HCT116 (cell line): ENCODE data around the gene NDUFS7. TPM values are rescaled to one million over a fixed set of nuclear protein-coding genes. Genes with fewer than 3 reads are reported as not detected.

Experiments
- ATAC-seq: fragments of 200-7000 bp; cut with Tn5 transposase; 2 replicates; pipeline ENCODE4 v1.9.1; 2020; ENCODE audit warnings: mild to moderate bottlenecking, moderate library complexity
- BruUV-seq: library from RNA; stranded (reverse); fragments of 400-500 nt; replicated peaks from 2 replicates; lab custom pipeline; 2021; lab: Mats Ljungman, UMichigan
- CTCF ChIA-PET: fragments of 300-600 bp; sonication (Branson Sonifier 250); formaldehyde crosslinking; loops from one replicate; lab custom pipeline; 2021; ENCODE audit warnings: antibody characterized with exemption; lab: Charles Lee
- POLR2A ChIA-PET: fragments of 300-600, 350-600 bp; sonication (Branson Sonifier 250); formaldehyde crosslinking; loops from one replicate; lab custom pipeline; 2021; ENCODE audit warnings: antibody characterized with exemption; lab: Charles Lee
- RAD21 ChIA-PET, 2 experiments: fragments of 300-600 bp; sonication (Branson Sonifier 250); formaldehyde crosslinking; loops; one replicate each; lab custom pipeline; 2023; ENCODE audit warnings: low total read pairs in 2 of 2; ENCODE audit not compliant: uncharacterized antibody in 2 of 2, unreplicated experiment in 2 of 2, low non-redundant PET in 1 of 2; lab: Charles Lee
- DNase-seq: peaks from one replicate; pipeline ENCODE4 v3.0.0-alpha.2; 2010; ENCODE audit warnings: low read depth, low spot score
- H2AFZ ChIP-seq: fragments of 200-600 bp; shearing (Covaris generic), sonication (generic); 2 replicates; pipeline ENCODE4 v1.6.1; 2017; ENCODE audit warnings: low read depth, mixed run types, mixed read lengths, antibody characterized with exemption, low read length; ENCODE audit not compliant: poor library complexity, severe bottlenecking
- H3K27ac ChIP-seq: 2 replicates; pipeline ENCODE4 v1.5.1; 2012; ENCODE audit warnings: low read depth, low read length
- H3K27me3 ChIP-seq: fragments of 200-600 bp; sonication (generic); 2 replicates; pipeline ENCODE4 v1.6.1; 2016; ENCODE audit warnings: mixed run types, low read length, mixed read lengths; ENCODE audit not compliant: insufficient read depth
- H3K36me3 ChIP-seq, 2 experiments: fragments of 200-500 bp in 1 of 2; fragments of 200-600 bp in 1 of 2; sonication (Bioruptor generic) in 1 of 2; sonication (generic) in 1 of 2; 2 replicates each; pipeline versions ENCODE4 v1.5.1 to v1.6.1; 2014 to 2016; ENCODE audit warnings: low read length in 2 of 2, inconsistent platforms in 1 of 2, mixed read lengths in 1 of 2, mixed run types in 1 of 2; ENCODE audit not compliant: insufficient read depth in 2 of 2, control insufficient read depth in 1 of 2
- H3K4me1 ChIP-seq, 2 experiments: fragments of 200-600 bp in 1 of 2; sonication (generic) in 1 of 2; 2 replicates each; pipeline versions ENCODE4 v1.5.1 to v1.6.1; 2012 to 2017; ENCODE audit warnings: low read length in 2 of 2, inconsistent platforms in 1 of 2, mild to moderate bottlenecking in 1 of 2, mixed read lengths in 1 of 2, mixed run types in 1 of 2, moderate library complexity in 1 of 2; ENCODE audit not compliant: insufficient read depth in 2 of 2, control insufficient read depth in 1 of 2
- H3K4me2 ChIP-seq: fragments of 200-600 bp; sonication (generic); 2 replicates; pipeline ENCODE4 v1.6.1; 2017; ENCODE audit warnings: mixed run types, low read length, mixed read lengths
- H3K4me3 ChIP-seq, 2 experiments: fragments of 200-600 bp in 1 of 2; sonication (generic) in 1 of 2; replicated peaks in 1 of 2; 2 replicates each; pipeline ENCODE4 v1.5.1; 2011 to 2016; ENCODE audit warnings: low read length in 2 of 2, control low read depth in 1 of 2, low read depth in 1 of 2, mild to moderate bottlenecking in 1 of 2, mixed read lengths in 1 of 2, mixed run types in 1 of 2
- H3K79me2 ChIP-seq: fragments of 200-600 bp; sonication (generic); 2 replicates; pipeline ENCODE4 v1.6.1; 2017; ENCODE audit warnings: mild to moderate bottlenecking, mixed run types, low read length, moderate library complexity, mixed read lengths; ENCODE audit not compliant: insufficient read depth
- H3K9ac ChIP-seq: fragments of 200-600 bp; sonication (generic); 2 replicates; pipeline ENCODE4 v1.6.1; 2016; ENCODE audit warnings: low read length, mixed read lengths
- H3K9me2 ChIP-seq: fragments of 200-600 bp; sonication (generic), shearing (Covaris generic); 2 replicates; pipeline ENCODE4 v1.6.1; 2017; ENCODE audit warnings: mixed run types, mild to moderate bottlenecking, moderate library complexity; ENCODE audit not compliant: insufficient read depth
- H3K9me3 ChIP-seq, 2 experiments: fragments of 200-500 bp in 1 of 2; fragments of 200-600 bp in 1 of 2; sonication (Bioruptor generic) in 1 of 2; sonication (generic) in 1 of 2; 2 replicates each; pipeline ENCODE4 v1.6.1; 2014 to 2017; ENCODE audit warnings: low read length in 2 of 2, mixed read lengths in 2 of 2, inconsistent platforms in 1 of 2, low read depth in 1 of 2, mild to moderate bottlenecking in 1 of 2, mixed run types in 1 of 2, moderate library complexity in 1 of 2; ENCODE audit not compliant: control insufficient read depth in 1 of 2, insufficient read depth in 1 of 2
- H4K20me1 ChIP-seq: fragments of 200-600 bp; sonication (generic), shearing (Covaris generic); 2 replicates; pipeline ENCODE4 v1.6.1; 2017; ENCODE audit warnings: mixed run types, mild to moderate bottlenecking, moderate library complexity; ENCODE audit not compliant: insufficient read depth
- CBX3 ChIP-seq: IDR thresholded peaks from 2 replicates; pipeline ENCODE4 v1.6.1; 2012; ENCODE audit warnings: low read depth
- EZH2 ChIP-seq: fragments of 200-600 bp; sonication (generic); IDR thresholded peaks from 2 replicates; pipeline ENCODE4 v1.6.1; 2017; ENCODE audit warnings: antibody characterized with exemption, mixed run types
- EZH2phosphoT487 ChIP-seq: fragments of 200-600 bp; IDR thresholded peaks from 2 replicates; pipeline ENCODE4 v1.6.1; 2018; ENCODE audit warnings: antibody characterized with exemption, borderline replicate concordance
- POLR2A ChIP-seq: IDR thresholded peaks from 2 replicates; pipeline ENCODE4 v1.7.0; 2011; ENCODE audit warnings: borderline replicate concordance; ENCODE audit not compliant: insufficient read depth, insufficient read length; ENCODE audit errors: extremely low read depth
- RAD21 ChIP-seq: IDR thresholded peaks from 2 replicates; pipeline ENCODE4 v1.6.1; 2012; ENCODE audit warnings: low read depth, mild to moderate bottlenecking
- SIN3A ChIP-seq: IDR thresholded peaks from 2 replicates; pipeline ENCODE4 v1.6.1; 2012; ENCODE audit warnings: low read depth
- SRF ChIP-seq: IDR thresholded peaks from 2 replicates; pipeline ENCODE4 v1.6.1; 2012; ENCODE audit warnings: low read depth
- TCF7L2 ChIP-seq: IDR thresholded peaks from 2 replicates; pipeline ENCODE4 v1.7.0; 2011; ENCODE audit warnings: borderline replicate concordance, inconsistent platforms; ENCODE audit not compliant: insufficient read depth, insufficient read length; ENCODE audit errors: extremely low read depth
- YY1 ChIP-seq: IDR thresholded peaks from 2 replicates; pipeline ENCODE4 v1.6.1; 2011; ENCODE audit warnings: low read length, low read depth, moderate library complexity, mild to moderate bottlenecking; ENCODE audit not compliant: insufficient replicate concordance; ENCODE audit errors: extremely low read depth
- intact Hi-C: fragments of 100-400 bp; cut with micrococcal nuclease; formaldehyde crosslinking; loops from 2 replicates; pipeline ENCODE4 v1.10.0; 2022
- total RNA-seq: library from RNA; stranded (reverse); gene quantifications from one replicate; pipeline ENCODE4 v1.2.1, GENCODE V29; 2021; ENCODE audit not compliant: unreplicated experiment
- TF ChIP-seq, protein P1 (sequence below): IDR thresholded peaks from 2 replicates; pipeline ENCODE4 v1.6.1; 2012; ENCODE audit warnings: low read depth
- TF ChIP-seq, protein P2 (sequence below): IDR thresholded peaks from 2 replicates; pipeline ENCODE4 v1.6.1; 2012

Gene NDUFS7
- total RNA-seq, 1 experiment from 2014 or later, result 114 TPM

DNA sequence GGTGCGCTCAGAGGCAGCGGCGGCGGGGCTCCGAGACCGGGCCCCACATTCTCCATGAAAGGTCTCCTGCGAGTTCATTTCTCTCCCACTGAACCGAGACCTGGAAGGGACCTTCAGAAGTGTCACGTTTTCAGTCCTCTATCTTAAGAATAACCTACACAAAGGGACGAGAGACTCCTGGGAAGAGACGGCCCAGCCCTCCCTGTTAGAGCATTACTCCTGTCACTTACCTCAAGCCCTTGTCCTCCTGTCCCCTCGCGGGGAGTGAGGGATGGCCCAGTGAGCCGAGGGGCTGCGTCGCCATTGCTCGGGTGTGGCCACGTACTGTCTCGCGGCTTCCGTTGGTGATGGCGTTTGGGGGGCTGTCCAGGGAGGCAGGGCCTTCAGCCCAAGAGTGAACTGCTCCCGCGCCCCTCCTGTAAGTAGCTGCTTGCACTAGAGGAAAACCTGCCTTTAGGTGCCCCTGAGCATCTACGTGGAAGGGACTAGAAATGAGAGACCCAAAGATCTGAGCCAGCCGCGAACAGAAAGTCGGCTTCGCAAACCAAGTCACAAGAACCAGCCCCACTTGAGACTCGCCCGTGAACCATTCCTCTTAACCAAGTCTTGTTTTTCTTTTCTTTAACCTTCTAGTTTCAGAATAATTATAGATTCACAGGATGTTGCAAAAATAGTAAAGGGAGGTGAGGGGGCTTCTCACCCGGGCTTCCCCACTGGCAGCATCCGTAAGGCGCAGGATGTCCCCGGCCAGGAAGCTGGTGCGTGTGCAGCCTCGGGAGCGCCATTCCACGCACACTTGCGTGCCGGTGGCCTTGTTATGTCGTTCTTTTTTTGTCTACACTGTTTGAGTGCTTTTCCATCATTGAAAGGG, 21.1 kb upstream of the NDUFS7 start:
- Histone ChIP-seq H3K9ac (no peak overlapping the region), H3K4me1 (no peaks in the 10 kb centered on the region), H3K4me3 (no peak overlapping the region), H3K36me3 (peaks cover 43 to 64% of the 10 kb centered on the region in 2 experiments; a peak in 3 of 4 replicates), H3K79me2 (peaks cover 21% of the 10 kb centered on the region; the same call in 1 of the 2 replicates), H4K20me1 (no peaks in the 10 kb centered on the region), H3K27me3 (no peaks in the 10 kb centered on the region), H3K27ac (no peak overlapping the region), H3K4me2 (no peak overlapping the region), H2AFZ (no peak overlapping the region), H3K9me3 (no peaks in the 10 kb centered on the region), H3K9me2 (no peaks in the 10 kb centered on the region)
- DNase-seq (no peak), ATAC-seq (no peak)
- ChIA-PET CTCF (no interaction called here), POLR2A (no interaction called here), RAD21 (no interaction called here)
- BruUV-seq, result no TSS peak
- intact Hi-C loops, result no loop called here
- TF ChIP-seq TCF7L2 (no peak), EZH2 (no peak), EZH2phosphoT487 (no peak), POLR2A (no peak), RAD21 (no peak), CBX3 (no peak), SIN3A (no peak), SRF (no peak), YY1 (no peak)
- TF ChIP-seq, protein P1, sequence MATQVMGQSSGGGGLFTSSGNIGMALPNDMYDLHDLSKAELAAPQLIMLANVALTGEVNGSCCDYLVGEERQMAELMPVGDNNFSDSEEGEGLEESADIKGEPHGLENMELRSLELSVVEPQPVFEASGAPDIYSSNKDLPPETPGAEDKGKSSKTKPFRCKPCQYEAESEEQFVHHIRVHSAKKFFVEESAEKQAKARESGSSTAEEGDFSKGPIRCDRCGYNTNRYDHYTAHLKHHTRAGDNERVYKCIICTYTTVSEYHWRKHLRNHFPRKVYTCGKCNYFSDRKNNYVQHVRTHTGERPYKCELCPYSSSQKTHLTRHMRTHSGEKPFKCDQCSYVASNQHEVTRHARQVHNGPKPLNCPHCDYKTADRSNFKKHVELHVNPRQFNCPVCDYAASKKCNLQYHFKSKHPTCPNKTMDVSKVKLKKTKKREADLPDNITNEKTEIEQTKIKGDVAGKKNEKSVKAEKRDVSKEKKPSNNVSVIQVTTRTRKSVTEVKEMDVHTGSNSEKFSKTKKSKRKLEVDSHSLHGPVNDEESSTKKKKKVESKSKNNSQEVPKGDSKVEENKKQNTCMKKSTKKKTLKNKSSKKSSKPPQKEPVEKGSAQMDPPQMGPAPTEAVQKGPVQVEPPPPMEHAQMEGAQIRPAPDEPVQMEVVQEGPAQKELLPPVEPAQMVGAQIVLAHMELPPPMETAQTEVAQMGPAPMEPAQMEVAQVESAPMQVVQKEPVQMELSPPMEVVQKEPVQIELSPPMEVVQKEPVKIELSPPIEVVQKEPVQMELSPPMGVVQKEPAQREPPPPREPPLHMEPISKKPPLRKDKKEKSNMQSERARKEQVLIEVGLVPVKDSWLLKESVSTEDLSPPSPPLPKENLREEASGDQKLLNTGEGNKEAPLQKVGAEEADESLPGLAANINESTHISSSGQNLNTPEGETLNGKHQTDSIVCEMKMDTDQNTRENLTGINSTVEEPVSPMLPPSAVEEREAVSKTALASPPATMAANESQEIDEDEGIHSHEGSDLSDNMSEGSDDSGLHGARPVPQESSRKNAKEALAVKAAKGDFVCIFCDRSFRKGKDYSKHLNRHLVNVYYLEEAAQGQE, result no peak
- TF ChIP-seq, protein P2, sequence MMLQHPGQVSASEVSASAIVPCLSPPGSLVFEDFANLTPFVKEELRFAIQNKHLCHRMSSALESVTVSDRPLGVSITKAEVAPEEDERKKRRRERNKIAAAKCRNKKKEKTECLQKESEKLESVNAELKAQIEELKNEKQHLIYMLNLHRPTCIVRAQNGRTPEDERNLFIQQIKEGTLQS, result no peak
